ENCODE results near the gene ZBTB20. TPM values are rescaled to one million over a fixed set of nuclear protein-coding genes. Genes with fewer than 3 reads are reported as not detected.

ZBTB20 gene
- total and polyA plus RNA-seq, 12 donors = 0.57 to 105 (median 86.8) TPM

- ATAC-seq (peak in 3 of 8 donors; percentile 17 to 38 (median 35)), DNase-seq (no peak)
- peaks cover 0 to under 1% (median 0%) of the 10 kb centered on the region in 11 donors for H3K9me3 ChIP-seq
- H3K27me3 ChIP-seq = no peaks in the 10 kb centered on the region
- peak in 8 of 9 donors; percentile 11 to 61 (median 46) for TF ChIP-seq CTCF (IDR thresholded peaks at IDR 0.05)
- H3K36me3 ChIP-seq = peaks cover 0 to 15% (median 1%) of the 10 kb centered on the region in 9 donors
- H3K27ac ChIP-seq = no peak overlapping the region
- 60 to 61% methylated on average over 1 of the region's 1 CpG for WGBS, 2 donors
- H3K4me3 ChIP-seq = no peak overlapping the region
- intact Hi-C loops (cut with DNase I) = no loop called here
- H3K4me1 ChIP-seq = peaks cover 0 to 19% (median 0%) of the 10 kb centered on the region in 9 donors
Measured at GRCh38 chr3:114527036-114527644, 619.9 kb downstream of the ZBTB20 start.

GRCh38 chr3:114525278-114525677, 621.8 kb downstream of the ZBTB20 start:
- 95 to 97% methylated on average over 2 of the region's 2 CpGs for WGBS, 2 donors
- ATAC-seq = no peak
- no peak for DNase-seq
- Histone ChIP-seq H3K9me3 (no peaks in the 10 kb centered on the region), H3K27me3 (no peaks in the 10 kb centered on the region), H3K4me3 (no peak overlapping the region), H3K36me3 (peaks cover 0 to 5% (median 0%) of the 10 kb centered on the region in 9 donors), H3K4me1 (peaks cover 0 to 20% (median 7%) of the 10 kb centered on the region in 9 donors), H3K27ac (no peak overlapping the region)
- intact Hi-C loops (cut with DNase I) = no loop called here
- TF ChIP-seq CTCF (IDR thresholded peaks at IDR 0.05) = no peak

GRCh38 chr3:114519415-114519814, 627.7 kb downstream of the ZBTB20 start:
- peak; percentile 53 to 90 (median 74) for ATAC-seq
- no peak for TF ChIP-seq CTCF (IDR thresholded peaks at IDR 0.05)
- WGBS, 2 donors = 10 to 18% methylated on average over 3 of the region's 3 CpGs
- no peaks in the 10 kb centered on the region for H3K9me3 ChIP-seq
- H3K27ac ChIP-seq = peak overlapping the region in 3 of 10 donors; percentile 14 to 44 (median 42)
- no peaks in the 10 kb centered on the region for H3K27me3 ChIP-seq
- DNase-seq = peak in 1 of 2 donors; percentile 37
- no peaks in the 10 kb centered on the region for H3K36me3 ChIP-seq
- H3K4me3 ChIP-seq = no peak overlapping the region
- H3K4me1 ChIP-seq = peaks cover 5 to 36% (median 27%) of the 10 kb centered on the region in 9 donors
- intact Hi-C loops (cut with DNase I) = loop anchor here in 1 of 10 donors (5.0 to 10.0 kb wide), 2 partner anchors 62 to 95 kb away; no protein-coding TSS in a partner anchor

- Histone ChIP-seq H3K4me3 (no peak overlapping the region), H3K27ac (peak overlapping the region in 2 of 10 donors; percentile 14 to 42), H3K4me1 (peaks cover 5 to 36% (median 27%) of the 10 kb centered on the region in 9 donors), H3K27me3 (no peaks in the 10 kb centered on the region), H3K36me3 (no peaks in the 10 kb centered on the region), H3K9me3 (no peaks in the 10 kb centered on the region)
- peak in 3 of 8 donors; percentile 17 to 47 (median 35) for ATAC-seq
- intact Hi-C loops (cut with DNase I) = loop anchor here in 1 of 10 donors (5.0 to 10.0 kb wide), 2 partner anchors 61 to 94 kb away; no protein-coding TSS in a partner anchor
- 35 to 53% methylated on average over 1 of the region's 1 CpG for WGBS, 2 donors
- DNase-seq = no peak
- no peak for TF ChIP-seq CTCF (IDR thresholded peaks at IDR 0.05)
Measured at GRCh38 chr3:114518206-114518808, 628.8 kb downstream of the ZBTB20 start.

Data from heart right ventricle (tissue), 16 donors.